Measurements from ENCODE around the gene UGT2B7. TPM values are rescaled to one million over a fixed set of nuclear protein-coding genes. Genes with fewer than 3 reads are reported as not detected.

UGT2B7 gene
- total RNA-seq, 2 donors from 2014 or later, result 3.0 to 8.4 TPM

DNA sequence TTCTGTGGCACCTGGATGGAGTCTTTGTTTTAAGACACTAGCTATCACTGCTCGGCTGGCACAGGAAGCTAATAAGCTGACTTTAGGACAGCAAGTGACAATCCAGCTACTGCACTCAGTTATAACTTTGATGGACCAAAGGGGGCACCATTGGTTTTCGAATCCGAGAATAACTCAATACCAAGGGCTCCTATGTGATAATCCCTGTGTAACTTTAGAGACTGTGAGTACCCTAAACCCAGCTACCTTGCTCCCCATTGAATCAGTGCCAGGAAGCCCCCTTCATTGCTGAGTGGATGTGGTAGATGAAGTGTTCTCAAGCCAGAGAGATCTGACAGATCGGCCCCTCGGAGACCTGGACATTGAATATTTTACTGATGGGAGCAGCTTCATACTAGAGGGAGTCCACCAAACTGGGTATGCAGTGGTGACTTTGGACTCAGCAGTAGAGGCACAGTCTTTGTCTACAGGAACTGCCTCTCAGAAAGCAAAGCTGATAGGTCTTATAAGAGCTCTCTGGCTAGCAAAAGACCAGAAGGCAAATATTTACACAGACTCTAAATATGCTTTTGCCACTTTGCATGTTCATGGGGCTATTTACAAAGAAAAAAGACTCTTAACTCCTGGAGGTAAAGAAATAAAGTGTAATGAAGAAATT lies 35.5 kb upstream of the UGT2B7 start:
- peaks cover 4% of the 10 kb centered on the region for H3K4me1 ChIP-seq
- intact Hi-C loops (cut with DNase I), result no loop called here
- no peak overlapping the region for H3K27ac ChIP-seq
- DNase-seq, result no peak
- no peaks in the 10 kb centered on the region for H3K9me3 ChIP-seq
- H3K36me3 ChIP-seq, result no peaks in the 10 kb centered on the region
- no peak overlapping the region for H3K4me3 ChIP-seq
- TF ChIP-seq, protein P1, sequence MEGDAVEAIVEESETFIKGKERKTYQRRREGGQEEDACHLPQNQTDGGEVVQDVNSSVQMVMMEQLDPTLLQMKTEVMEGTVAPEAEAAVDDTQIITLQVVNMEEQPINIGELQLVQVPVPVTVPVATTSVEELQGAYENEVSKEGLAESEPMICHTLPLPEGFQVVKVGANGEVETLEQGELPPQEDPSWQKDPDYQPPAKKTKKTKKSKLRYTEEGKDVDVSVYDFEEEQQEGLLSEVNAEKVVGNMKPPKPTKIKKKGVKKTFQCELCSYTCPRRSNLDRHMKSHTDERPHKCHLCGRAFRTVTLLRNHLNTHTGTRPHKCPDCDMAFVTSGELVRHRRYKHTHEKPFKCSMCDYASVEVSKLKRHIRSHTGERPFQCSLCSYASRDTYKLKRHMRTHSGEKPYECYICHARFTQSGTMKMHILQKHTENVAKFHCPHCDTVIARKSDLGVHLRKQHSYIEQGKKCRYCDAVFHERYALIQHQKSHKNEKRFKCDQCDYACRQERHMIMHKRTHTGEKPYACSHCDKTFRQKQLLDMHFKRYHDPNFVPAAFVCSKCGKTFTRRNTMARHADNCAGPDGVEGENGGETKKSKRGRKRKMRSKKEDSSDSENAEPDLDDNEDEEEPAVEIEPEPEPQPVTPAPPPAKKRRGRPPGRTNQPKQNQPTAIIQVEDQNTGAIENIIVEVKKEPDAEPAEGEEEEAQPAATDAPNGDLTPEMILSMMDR (IDR thresholded peaks at IDR 0.05), result no peak
- H3K27me3 ChIP-seq, result no peaks in the 10 kb centered on the region
- H3K9ac ChIP-seq (ENCODE audit: low read depth in 2 of 2, low read length in 2 of 2), result no peak overlapping the region

GRCh38 chr4:69064391-69064790 lies 31.9 kb upstream of the UGT2B7 start:
- Histone ChIP-seq H3K4me3 (no peak overlapping the region), H3K36me3 (no peaks in the 10 kb centered on the region), H3K27ac (no peak overlapping the region), H3K27me3 (no peaks in the 10 kb centered on the region), H3K9me3 (no peaks in the 10 kb centered on the region), H3K9ac (ENCODE audit: low read depth in 2 of 2, low read length in 2 of 2) (no peak overlapping the region), H3K4me1 (no peaks in the 10 kb centered on the region)
- no peak for DNase-seq
- TF ChIP-seq, protein P1 (IDR thresholded peaks at IDR 0.05), result no peak
- intact Hi-C loops (cut with DNase I), result no loop called here

DNA sequence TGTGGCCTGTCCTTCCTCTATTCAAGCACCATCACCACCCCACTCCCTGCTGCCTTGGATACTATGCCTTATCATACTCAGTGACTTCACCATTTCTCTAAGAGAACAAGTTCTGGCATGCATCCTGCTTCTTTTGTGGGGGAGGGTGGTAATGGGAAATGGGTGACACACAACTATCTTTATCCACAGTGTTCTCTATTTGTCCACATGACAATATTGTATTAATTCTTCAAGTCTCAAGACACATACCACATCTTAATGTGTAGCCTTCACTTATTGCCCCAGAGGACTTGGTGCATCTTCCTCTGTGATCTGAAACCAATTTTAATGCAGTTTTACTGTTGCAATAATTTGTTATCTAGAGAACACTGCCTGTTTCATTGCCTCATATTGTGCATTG lies 29.3 kb upstream of the UGT2B7 start:
- Histone ChIP-seq H3K9me3 (no peaks in the 10 kb centered on the region), H3K27me3 (no peaks in the 10 kb centered on the region), H3K27ac (no peak overlapping the region), H3K4me3 (no peak overlapping the region), H3K36me3 (no peaks in the 10 kb centered on the region), H3K4me1 (no peaks in the 10 kb centered on the region), H3K9ac (ENCODE audit: low read depth in 2 of 2, low read length in 2 of 2) (no peak overlapping the region)
- DNase-seq, result no peak
- intact Hi-C loops (cut with DNase I), result no loop called here
- TF ChIP-seq, protein P1 (IDR thresholded peaks at IDR 0.05), result no peak

DNA sequence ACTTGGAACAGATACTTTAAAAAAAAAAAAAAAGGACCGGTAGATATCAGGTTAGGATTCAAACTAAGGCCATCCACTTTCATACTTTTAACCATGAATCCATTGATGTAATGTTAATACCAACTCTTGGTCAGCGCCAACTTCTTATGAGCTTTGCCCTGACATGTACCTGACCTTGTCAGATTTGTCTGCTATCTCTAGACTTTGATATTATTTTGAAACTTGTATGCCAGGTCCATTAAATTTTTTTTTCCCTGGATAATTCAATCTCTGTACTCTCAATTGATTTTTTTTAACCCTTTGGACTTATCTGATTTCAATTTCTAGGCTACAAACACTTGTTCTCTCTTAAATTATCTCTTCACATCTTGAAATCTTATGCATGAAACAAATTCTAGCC lies 27.2 kb upstream of the UGT2B7 start:
- H3K9me3 ChIP-seq, result no peaks in the 10 kb centered on the region
- no peaks in the 10 kb centered on the region for H3K4me1 ChIP-seq
- DNase-seq, result no peak
- intact Hi-C loops (cut with DNase I), result no loop called here
- H3K4me3 ChIP-seq, result no peak overlapping the region
- H3K36me3 ChIP-seq, result no peaks in the 10 kb centered on the region
- no peaks in the 10 kb centered on the region for H3K27me3 ChIP-seq
- H3K9ac ChIP-seq (ENCODE audit: low read depth in 2 of 2, low read length in 2 of 2), result no peak overlapping the region
- TF ChIP-seq, protein P1 (IDR thresholded peaks at IDR 0.05), result no peak
- no peak overlapping the region for H3K27ac ChIP-seq

- Histone ChIP-seq H3K36me3 (no peaks in the 10 kb centered on the region), H3K27me3 (no peaks in the 10 kb centered on the region), H3K4me3 (no peak overlapping the region), H3K27ac (no peak overlapping the region), H3K9ac (ENCODE audit: low read depth in 2 of 2, low read length in 2 of 2) (no peak overlapping the region), H3K9me3 (no peaks in the 10 kb centered on the region), H3K4me1 (no peaks in the 10 kb centered on the region)
- TF ChIP-seq, protein P1 (IDR thresholded peaks at IDR 0.05), result no peak
- intact Hi-C loops (cut with DNase I), result no loop called here
- no peak for DNase-seq
Measured at GRCh38 chr4:69070590-69070989, 25.7 kb upstream of the UGT2B7 start.

Measured in colonic mucosa (tissue), 4 donors.